Activated CD8-positive, alpha-beta memory T cell treated with anti-CD3 and anti-CD28 coated beads, Interleukin-2, amount 50 U/mL, for 24 hours (primary cell): Measurements from ENCODE around the gene DGKZ.

Experiments used
- DNase-seq: peaks from one replicate; pipeline ENCODE4 v3.0.0-alpha.2; 2020; ENCODE audit errors: extremely low read depth

The DGKZ gene

GRCh38 chr11:46392421-46393230 lies 45.4 kb downstream of the DGKZ start:
- DNase-seq: no peak

- no peak for DNase-seq
These were observed 46.0 kb downstream of the DGKZ start for GRCh38 chr11:46393231-46393616.

GRCh38 chr11:46393759-46394158 lies 46.5 kb downstream of the DGKZ start:
- no peak for DNase-seq

- DNase-seq: no peak
These were observed 50.3 kb downstream of the DGKZ start for GRCh38 chr11:46397526-46397925.

- no peak for DNase-seq
These were observed 56.0 kb downstream of the DGKZ start for GRCh38 chr11:46402957-46403902.

- DNase-seq: no peak
These were observed 57.3 kb downstream of the DGKZ start for GRCh38 chr11:46404476-46405017.

GRCh38 chr11:46407635-46408034 lies 60.4 kb downstream of the DGKZ start:
- DNase-seq: no peak

GRCh38 chr11:46408407-46408986 lies 61.2 kb downstream of the DGKZ start:
- no peak for DNase-seq

- DNase-seq: no peak
These were observed 62.8 kb downstream of the DGKZ start for GRCh38 chr11:46410021-46410420.

GRCh38 chr11:46413760-46414465 lies 66.7 kb downstream of the DGKZ start:
- no peak for DNase-seq

- DNase-seq: no peak
These were observed 67.2 kb downstream of the DGKZ start for GRCh38 chr11:46414466-46414796.

- DNase-seq: no peak
These were observed 67.6 kb downstream of the DGKZ start for GRCh38 chr11:46414879-46415278.

GRCh38 chr11:46417711-46418110 lies 70.4 kb downstream of the DGKZ start:
- no peak for DNase-seq

GRCh38 chr11:46418751-46419150 lies 71.5 kb downstream of the DGKZ start:
- no peak for DNase-seq

- no peak for DNase-seq
These were observed 73.2 kb downstream of the DGKZ start for GRCh38 chr11:46420513-46420912.

- DNase-seq: no peak
These were observed 74.1 kb downstream of the DGKZ start for GRCh38 chr11:46421257-46421880.

- no peak for DNase-seq
These were observed 75.3 kb downstream of the DGKZ start for GRCh38 chr11:46422588-46422987.

- DNase-seq: no peak
These were observed 79.1 kb downstream of the DGKZ start for GRCh38 chr11:46426233-46426991.

GRCh38 chr11:46427364-46427763 lies 80.1 kb downstream of the DGKZ start:
- no peak for DNase-seq

- no peak for DNase-seq
These were observed 82.5 kb downstream of the DGKZ start for GRCh38 chr11:46429717-46430116.
